Endodermal cell (in vitro differentiated cells): Measurements from ENCODE around the gene TM9SF2. TPM values are rescaled to one million over a fixed set of nuclear protein-coding genes. Genes with fewer than 3 reads are reported as not detected.

Experiments used
- DNase-seq: peaks from one replicate; pipeline ENCODE4 v3.0.0-alpha.2; 2017
- H3K27ac ChIP-seq: 2 replicates; pipeline ENCODE4 v1.5.1; 2013; ENCODE audit warnings: mild to moderate bottlenecking, low read depth, low read length, moderate library complexity
- H3K27me3 ChIP-seq: 2 replicates; pipeline ENCODE4 v1.6.1; 2013; ENCODE audit warnings: mild to moderate bottlenecking, low read length, moderate library complexity; ENCODE audit not compliant: insufficient read depth, control insufficient read depth, poor library complexity, severe bottlenecking
- H3K36me3 ChIP-seq: 2 replicates; pipeline ENCODE4 v1.7.0; 2013; ENCODE audit warnings: mild to moderate bottlenecking, low read length, moderate library complexity; ENCODE audit not compliant: control insufficient read depth, insufficient read depth
- H3K4me1 ChIP-seq: one replicate; pipeline ENCODE4 v1.7.0; 2013; ENCODE audit warnings: low read length; ENCODE audit not compliant: control insufficient read depth, insufficient read depth
- H3K4me3 ChIP-seq: 2 replicates; pipeline ENCODE4 v1.5.1; 2013; ENCODE audit warnings: mild to moderate bottlenecking, low read length, moderate library complexity
- H3K9ac ChIP-seq: 2 replicates; pipeline ENCODE4 v1.6.1; 2013; ENCODE audit warnings: mild to moderate bottlenecking, low read length, moderate library complexity; ENCODE audit not compliant: poor library complexity, severe bottlenecking; ENCODE audit errors: extremely low read depth
- H3K9me3 ChIP-seq: 2 replicates; pipeline ENCODE4 v1.6.1; 2013; ENCODE audit warnings: mild to moderate bottlenecking, low read length, moderate library complexity; ENCODE audit not compliant: control insufficient read depth
- H3K27ac Mint-ChIP-seq: 2 replicates; pipeline ENCODE4 v1.8.0; 2020; ENCODE audit warnings: mixed read lengths
- H3K27me3 Mint-ChIP-seq: 2 replicates; pipeline ENCODE4 v1.8.0; 2021; ENCODE audit warnings: mild to moderate bottlenecking, mixed read lengths; ENCODE audit not compliant: insufficient read depth
- H3K36me3 Mint-ChIP-seq: 2 replicates; pipeline ENCODE4 v1.8.0; 2020; ENCODE audit warnings: low read depth, mixed read lengths
- H3K4me1 Mint-ChIP-seq: 2 replicates; pipeline ENCODE4 v1.8.0; 2020; ENCODE audit warnings: mixed read lengths
- H3K4me3 Mint-ChIP-seq: 2 replicates; pipeline ENCODE4 v1.8.0; 2020; ENCODE audit warnings: mild to moderate bottlenecking, moderate library complexity, mixed read lengths
- H3K9me3 Mint-ChIP-seq: 2 replicates; pipeline ENCODE4 v1.8.0; 2020; ENCODE audit warnings: mild to moderate bottlenecking, mixed read lengths
- WGBS, 2 experiments: methylation state at CpG; one replicate each; pipeline versions ENCODE4 v1.1.5 to v1.1.7; 2013; ENCODE audit warnings: missing lambda C conversion rate in 2 of 2, mixed read lengths in 1 of 2; ENCODE audit not compliant: insufficient coverage in 1 of 2, insufficient read length in 1 of 2; 5-methylcytosine and 5-hydroxymethylcytosine counted together
- total RNA-seq, 2 donors: library from RNA; stranded (reverse); fragmentation: NEBNext Ultra II Directional in 1 of 2; extraction: Animal tissue kit (Norgen Biotek cat#: 25700) in 1 of 2; gene quantifications; 2 replicates in 1 of 2; 3 replicates in 1 of 2; pipeline ENCODE4 v1.2.1, GENCODE V29; 2021
- TF ChIP-seq, protein P1 (sequence below): fragments of 200-600 bp; sonication (generic); conservative IDR thresholded peaks from 2 replicates; pipeline ENCODE4 v1.5.0; 2021; ENCODE audit warnings: antibody characterized with exemption, mild to moderate bottlenecking

TM9SF2 gene
- total RNA-seq, 2 donors from 2014 or later: 88.4 to 99.3 TPM

GRCh38 chr13:99516153-99516929, 15.1 kb downstream of the TM9SF2 start:
- no peak overlapping the region for H3K4me3 ChIP-seq
- Mint-ChIP-seq H3K36me3 (peaks cover 20% of the 10 kb centered on the region), H3K9me3 (no peaks in the 10 kb centered on the region), H3K27me3 (no peaks in the 10 kb centered on the region), H3K4me3 (no peak overlapping the region), H3K27ac (no peak overlapping the region), H3K4me1 (peaks cover 6% of the 10 kb centered on the region)
- H3K27me3 ChIP-seq: no peaks in the 10 kb centered on the region
- 92 to 98% methylated on average over 5 of the region's 5 CpGs for WGBS, 2 experiments
- no peak overlapping the region for H3K9ac ChIP-seq
- TF ChIP-seq, protein P1, sequence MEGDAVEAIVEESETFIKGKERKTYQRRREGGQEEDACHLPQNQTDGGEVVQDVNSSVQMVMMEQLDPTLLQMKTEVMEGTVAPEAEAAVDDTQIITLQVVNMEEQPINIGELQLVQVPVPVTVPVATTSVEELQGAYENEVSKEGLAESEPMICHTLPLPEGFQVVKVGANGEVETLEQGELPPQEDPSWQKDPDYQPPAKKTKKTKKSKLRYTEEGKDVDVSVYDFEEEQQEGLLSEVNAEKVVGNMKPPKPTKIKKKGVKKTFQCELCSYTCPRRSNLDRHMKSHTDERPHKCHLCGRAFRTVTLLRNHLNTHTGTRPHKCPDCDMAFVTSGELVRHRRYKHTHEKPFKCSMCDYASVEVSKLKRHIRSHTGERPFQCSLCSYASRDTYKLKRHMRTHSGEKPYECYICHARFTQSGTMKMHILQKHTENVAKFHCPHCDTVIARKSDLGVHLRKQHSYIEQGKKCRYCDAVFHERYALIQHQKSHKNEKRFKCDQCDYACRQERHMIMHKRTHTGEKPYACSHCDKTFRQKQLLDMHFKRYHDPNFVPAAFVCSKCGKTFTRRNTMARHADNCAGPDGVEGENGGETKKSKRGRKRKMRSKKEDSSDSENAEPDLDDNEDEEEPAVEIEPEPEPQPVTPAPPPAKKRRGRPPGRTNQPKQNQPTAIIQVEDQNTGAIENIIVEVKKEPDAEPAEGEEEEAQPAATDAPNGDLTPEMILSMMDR: no peak
- peaks cover 32% of the 10 kb centered on the region for H3K36me3 ChIP-seq
- H3K4me1 ChIP-seq: no peaks in the 10 kb centered on the region
- H3K27ac ChIP-seq: no peak overlapping the region
- no peaks in the 10 kb centered on the region for H3K9me3 ChIP-seq
- no peak for DNase-seq

- Histone ChIP-seq H3K27me3 (no peaks in the 10 kb centered on the region), H3K4me3 (no peak overlapping the region), H3K9ac (no peak overlapping the region), H3K27ac (no peak overlapping the region), H3K9me3 (no peaks in the 10 kb centered on the region), H3K36me3 (peaks cover 44% of the 10 kb centered on the region), H3K4me1 (no peaks in the 10 kb centered on the region)
- no peak for DNase-seq
- no peaks in the 10 kb centered on the region for H3K9me3 Mint-ChIP-seq
- H3K27ac Mint-ChIP-seq: no peak overlapping the region
- WGBS, 2 experiments: 97% methylated on average over 2 of the region's 2 CpGs; no CpG with 5 or more reads in 1 of the 2 experiments
- H3K36me3 Mint-ChIP-seq: peaks cover 32% of the 10 kb centered on the region
- no peak overlapping the region for H3K4me3 Mint-ChIP-seq
- TF ChIP-seq, protein P1: no peak
- no peaks in the 10 kb centered on the region for H3K27me3 Mint-ChIP-seq
- H3K4me1 Mint-ChIP-seq: peaks cover 1% of the 10 kb centered on the region
Measured at GRCh38 chr13:99517577-99517976, 16.3 kb downstream of the TM9SF2 start.

DNA sequence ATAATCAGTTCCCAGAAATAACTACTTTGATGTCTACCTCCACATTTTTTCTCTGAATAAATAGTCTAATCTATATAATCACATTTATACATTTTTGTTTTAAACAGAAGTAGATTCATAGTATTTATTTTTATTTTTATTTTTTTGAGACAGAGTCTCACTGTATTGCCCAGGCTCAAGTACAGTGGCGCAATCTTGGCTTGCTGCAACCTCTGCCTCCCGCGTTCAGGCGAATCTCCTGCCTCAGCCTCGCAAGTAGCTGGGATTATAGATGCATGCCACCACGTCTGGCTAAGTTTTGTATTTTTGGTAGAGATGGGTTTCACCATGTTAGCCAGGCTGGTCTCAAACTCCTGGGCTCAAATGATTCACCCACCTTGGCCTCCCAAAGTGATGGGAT, 16.7 kb downstream of the TM9SF2 start:
- Mint-ChIP-seq H3K27ac (no peak overlapping the region), H3K36me3 (peaks cover 35% of the 10 kb centered on the region), H3K27me3 (no peaks in the 10 kb centered on the region), H3K9me3 (no peaks in the 10 kb centered on the region), H3K4me1 (no peaks in the 10 kb centered on the region), H3K4me3 (no peak overlapping the region)
- Histone ChIP-seq H3K4me1 (no peaks in the 10 kb centered on the region), H3K9me3 (no peaks in the 10 kb centered on the region), H3K9ac (no peak overlapping the region), H3K27ac (no peak overlapping the region), H3K4me3 (no peak overlapping the region), H3K36me3 (peaks cover 48% of the 10 kb centered on the region), H3K27me3 (no peaks in the 10 kb centered on the region)
- TF ChIP-seq, protein P1: no peak
- no peak for DNase-seq
- 96 to 98% methylated on average over 5 to 6 of the region's 6 CpGs for WGBS, 2 experiments
